Sigmoid colon (tissue), 7 donors: ENCODE results near the gene CAMTA1. TPM values are rescaled to one million over a fixed set of nuclear protein-coding genes. Genes with fewer than 3 reads are reported as not detected.
A peak's percentile ranks its signal among the peaks of the same experiment; 100 is the strongest.
"Not testable (repeated sequence)": the region's sequence is repeated elsewhere in the genome, so short reads cannot be mapped to it uniquely, and the experiment has no call there.

ENCODE experiments used
- DNase-seq: peaks from one replicate; pipeline ENCODE4 v3.0.0-alpha.2; 2019
- H3K27ac ChIP-seq, 4 donors: fragments of 200-600 bp; sonication (generic); one replicate each; pipeline ENCODE4 v1.5.1; 2016 to 2019; ENCODE audit warnings: mild to moderate bottlenecking in 1 of 4
- H3K27me3 ChIP-seq, 3 donors: fragments of 200-600 bp; sonication (generic); one replicate each; pipeline ENCODE4 v1.5.1; 2019; ENCODE audit warnings: mild to moderate bottlenecking in 1 of 3
- H3K36me3 ChIP-seq, 4 donors: fragments of 200-600 bp; sonication (generic); one replicate each; pipeline ENCODE4 v1.5.1; 2016 to 2019
- H3K4me1 ChIP-seq, 4 donors: fragments of 200-600 bp; sonication (generic); one replicate each; pipeline ENCODE4 v1.5.1; 2017 to 2019
- H3K4me3 ChIP-seq, 4 donors: fragments of 200-600 bp; sonication (generic); one replicate each; pipeline ENCODE4 v1.5.1; 2017 to 2019; ENCODE audit warnings: mild to moderate bottlenecking in 2 of 4, moderate library complexity in 1 of 4
- H3K9me3 ChIP-seq, 4 donors: fragments of 200-600 bp in 3 of 4; sonication (generic) in 3 of 4; one replicate each; pipeline versions ENCODE4 v1.5.1 to v1.6.1; 2013 to 2019
- CTCF ChIP-seq, 4 experiments: fragments of 450-650 bp in 3 of 4; fragments of 200-600 bp in 1 of 4; IDR thresholded peaks; one replicate each; pipeline ENCODE4 v1.5.1; 2016 to 2019; ENCODE audit warnings: antibody characterized with exemption in 4 of 4, mild to moderate bottlenecking in 3 of 4, moderate library complexity in 2 of 4
- EP300 ChIP-seq, 4 donors: sonication (generic); formaldehyde crosslinking; IDR thresholded peaks; one replicate each; pipeline ENCODE4 v1.6.1; 2017; ENCODE audit warnings: antibody characterized with exemption in 4 of 4
- POLR2A ChIP-seq, 2 donors: fragments of 450-650 bp; IDR thresholded peaks; one replicate each; pipeline ENCODE4 v1.6.1; 2016; ENCODE audit warnings: antibody characterized with exemption in 2 of 2, mild to moderate bottlenecking in 2 of 2, moderate library complexity in 2 of 2
- POLR2AphosphoS5 ChIP-seq, 4 donors: sonication (generic); formaldehyde crosslinking; IDR thresholded peaks; one replicate each; pipeline ENCODE4 v1.6.1; 2017; ENCODE audit warnings: antibody characterized with exemption in 4 of 4
- WGBS, 2 donors: extraction: QIAGEN DNeasy Blood & Tissue Kit; methylation state at CpG; one replicate each; pipeline ENCODE4 v1.1.7; 2013; 5-methylcytosine and 5-hydroxymethylcytosine counted together
- intact Hi-C: fragments of 100-400 bp; cut with DNase I; formaldehyde crosslinking; loops from one replicate; pipeline ENCODE4 v1.15.1; 2023
- polyA plus RNA-seq, 3 donors: library from polyadenylated mRNA; stranded (reverse); fragments of 200-250 nt; gene quantifications; one replicate each; pipeline ENCODE4 v1.2.3, GENCODE V29; 2013
- total RNA-seq, 4 donors: library from RNA; depleted of rRNA; stranded (reverse); fragments of >200 nt; gene quantifications; one replicate each; pipeline ENCODE4 v1.1.0, GENCODE V29; 2016
- donor health status: healthy with polysubstance abuse.
- donor health status: Bipolar disorder and iron deficiency.
- donor health status: healthy.

CAMTA1 gene
- total and polyA plus RNA-seq, 7 donors, result 97.9 to 196 (median 177) TPM

DNA sequence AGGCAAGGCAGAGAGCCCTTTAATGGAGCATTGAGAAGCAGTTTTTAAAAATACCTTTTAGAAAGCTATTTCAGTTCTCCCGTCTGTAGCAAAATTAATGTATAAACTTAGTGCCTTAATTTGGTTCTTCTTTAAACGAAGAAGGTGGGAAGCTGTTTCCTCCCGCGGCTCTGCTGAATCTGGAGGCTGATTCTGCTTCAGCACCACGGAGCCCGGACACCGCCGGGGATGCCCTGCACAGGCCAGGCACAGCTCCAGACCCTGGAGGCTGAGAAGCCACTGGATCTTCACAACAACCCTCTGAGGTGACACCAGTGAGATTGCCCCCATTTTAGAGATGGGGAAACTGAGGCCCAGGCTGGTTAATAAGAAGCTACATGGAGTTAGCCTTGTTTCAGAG, 810.1 kb downstream of the CAMTA1 start:
- no peaks in the 10 kb centered on the region for H3K4me1 ChIP-seq
- whole genome bisulfite sequencing, 2 donors, result 73 to 82% methylated on average over 8 of the region's 8 CpGs
- peak; percentile 25 for DNase-seq

DNA sequence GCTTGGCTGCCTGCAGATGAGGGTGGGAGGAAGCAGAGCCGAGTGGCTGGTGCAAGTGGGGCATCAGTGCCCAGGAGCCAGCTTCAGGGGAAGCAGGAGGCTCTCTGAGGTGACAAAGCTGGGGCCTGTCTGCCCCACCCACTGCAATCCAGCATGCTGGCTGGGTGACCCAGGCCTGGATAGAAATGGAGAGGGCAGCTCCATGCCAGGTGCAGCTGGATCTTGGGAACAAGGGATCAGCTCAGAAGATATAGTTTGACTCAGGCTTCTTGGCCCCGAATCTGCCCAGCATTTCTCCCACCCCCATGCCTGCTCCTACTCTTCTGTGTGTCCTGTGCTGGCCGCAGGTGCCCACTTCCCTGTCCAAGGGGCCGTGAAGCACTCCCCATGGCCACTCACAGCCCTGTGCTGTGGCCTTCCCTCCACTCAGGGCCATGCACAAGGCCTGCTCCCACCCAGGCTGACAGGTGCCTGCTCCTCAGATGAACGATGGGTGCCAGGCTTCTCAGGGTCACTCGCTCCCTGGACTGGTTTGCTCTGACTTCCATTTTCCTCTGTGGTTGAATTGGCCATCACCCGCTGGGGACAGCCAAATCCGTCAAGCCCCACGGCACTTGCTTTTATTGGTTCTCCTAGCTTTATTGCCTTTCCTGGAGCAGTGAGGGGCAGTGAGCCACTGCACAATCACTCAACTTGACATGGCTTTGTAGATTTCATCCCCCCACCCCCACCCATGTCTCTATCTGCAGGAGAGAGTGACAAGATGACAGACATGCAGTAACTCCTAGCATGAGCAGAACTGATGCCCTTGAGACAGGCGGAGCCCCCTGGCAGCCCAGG, 811.1 kb downstream of the CAMTA1 start:
- 68 to 76% methylated on average over 10 of the region's 10 CpGs for WGBS, 2 donors
- Histone ChIP-seq H3K27ac (no peak overlapping the region), H3K4me3 (no peak overlapping the region), H3K27me3 (no peaks in the 10 kb centered on the region), H3K9me3 (no peaks in the 10 kb centered on the region), H3K4me1 (no peaks in the 10 kb centered on the region), H3K36me3 (no peaks in the 10 kb centered on the region)
- intact Hi-C loops, result no loop called here
- TF ChIP-seq POLR2AphosphoS5 (IDR thresholded peaks at IDR 0.05) (no peak), POLR2A (IDR thresholded peaks at IDR 0.05) (no peak), EP300 (IDR thresholded peaks at IDR 0.05) (no peak), CTCF (IDR thresholded peaks at IDR 0.05) (no peak)
- peak; percentile 41 for DNase-seq

More for the DNA sequence above, 810.1 kb downstream of the CAMTA1 start:
- no peaks in the 10 kb centered on the region for H3K9me3 ChIP-seq
- no peaks in the 10 kb centered on the region for H3K36me3 ChIP-seq
- intact Hi-C loops, result no loop called here
- no peak overlapping the region for H3K27ac ChIP-seq
- no peaks in the 10 kb centered on the region for H3K27me3 ChIP-seq
- no peak for TF ChIP-seq EP300 (IDR thresholded peaks at IDR 0.05)
- no peak for TF ChIP-seq POLR2AphosphoS5 (IDR thresholded peaks at IDR 0.05)
- TF ChIP-seq POLR2A (IDR thresholded peaks at IDR 0.05), result no peak
- TF ChIP-seq CTCF (IDR thresholded peaks at IDR 0.05), result no peak
- H3K4me3 ChIP-seq, result no peak overlapping the region

DNA sequence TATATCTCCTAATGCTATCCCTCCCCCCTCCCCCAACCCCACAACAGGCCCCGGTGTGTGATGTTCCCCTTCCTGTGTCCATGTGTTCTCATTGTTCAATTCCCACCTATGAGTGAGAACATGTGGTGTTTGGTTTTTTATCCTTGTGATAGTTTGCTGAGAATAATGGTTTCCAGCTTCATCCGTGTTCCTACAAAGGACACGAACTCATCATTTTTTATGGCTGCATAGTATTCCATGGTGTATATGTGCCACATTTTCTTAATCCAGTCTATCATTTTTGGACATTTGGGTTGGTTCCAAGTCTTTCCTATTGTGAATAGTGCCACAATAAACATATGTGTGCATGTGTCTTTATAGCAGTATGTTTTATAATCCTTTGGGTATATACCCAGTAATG, 812.8 kb downstream of the CAMTA1 start:
- 96 to 98% methylated on average over 2 of the region's 3 CpGs for WGBS, 2 donors
- H3K27me3 ChIP-seq, intact Hi-C loops, H3K4me1 ChIP-seq, H3K27ac ChIP-seq, H3K4me3 ChIP-seq, H3K36me3 ChIP-seq, H3K9me3 ChIP-seq, DNase-seq: not testable (repeated sequence)

DNA sequence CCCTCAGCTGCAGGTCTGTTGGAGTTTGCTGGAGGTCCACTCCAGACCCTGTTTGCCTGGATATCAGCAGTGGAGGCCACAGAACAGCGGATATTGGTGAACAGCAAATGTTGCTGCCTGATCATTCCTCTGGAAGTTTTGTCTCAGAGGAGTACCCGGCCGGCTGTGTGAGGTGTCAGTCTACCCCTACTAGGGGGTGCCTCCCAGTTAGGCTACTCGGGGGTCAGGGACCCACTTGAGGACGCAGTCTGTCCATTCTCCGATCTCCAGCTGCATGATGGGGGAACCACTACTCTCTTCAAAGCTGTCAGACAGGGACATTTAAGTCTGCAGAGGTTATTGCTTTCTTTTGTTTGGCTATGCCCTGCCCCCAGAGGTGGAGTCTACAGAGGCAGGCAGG, 819.7 kb downstream of the CAMTA1 start:
- intact Hi-C loops, H3K4me3 ChIP-seq, H3K4me1 ChIP-seq, H3K9me3 ChIP-seq, H3K27ac ChIP-seq, H3K27me3 ChIP-seq, H3K36me3 ChIP-seq: not testable (repeated sequence)
- peak; percentile 50 for DNase-seq
- 87 to 93% methylated on average over 6 of the region's 6 CpGs for WGBS, 2 donors

- intact Hi-C loops, result no loop called here
- DNase-seq, result peak; percentile 30
- no peak for TF ChIP-seq CTCF (IDR thresholded peaks at IDR 0.05)
- no peak for TF ChIP-seq EP300 (IDR thresholded peaks at IDR 0.05)
- no peak for TF ChIP-seq POLR2A (IDR thresholded peaks at IDR 0.05)
- TF ChIP-seq POLR2AphosphoS5 (IDR thresholded peaks at IDR 0.05), result no peak
- Histone ChIP-seq H3K9me3 (no peaks in the 10 kb centered on the region), H3K4me3 (no peak overlapping the region), H3K27me3 (peaks cover 0 to 5% (median 0%) of the 10 kb centered on the region in 3 donors), H3K4me1 (no peaks in the 10 kb centered on the region), H3K27ac (no peak overlapping the region), H3K36me3 (no peaks in the 10 kb centered on the region)
- 69 to 81% methylated on average over 4 of the region's 4 CpGs for WGBS, 2 donors
Observed at GRCh38 chr1:7606096-7606495, 820.8 kb downstream of the CAMTA1 start.

GRCh38 chr1:7607097-7607496, 821.8 kb downstream of the CAMTA1 start:
- Histone ChIP-seq H3K4me3 (no peak overlapping the region), H3K4me1 (no peaks in the 10 kb centered on the region), H3K36me3 (no peaks in the 10 kb centered on the region), H3K9me3 (no peaks in the 10 kb centered on the region), H3K27me3 (peaks cover 0 to 13% (median 0%) of the 10 kb centered on the region in 3 donors), H3K27ac (no peak overlapping the region)
- no peak for DNase-seq
- intact Hi-C loops, result no loop called here
- TF ChIP-seq EP300 (IDR thresholded peaks at IDR 0.05) (no peak), POLR2A (IDR thresholded peaks at IDR 0.05) (no peak), CTCF (IDR thresholded peaks at IDR 0.05) (no peak), POLR2AphosphoS5 (IDR thresholded peaks at IDR 0.05) (no peak)
